Measurements from ENCODE around the gene TSC2. TPM values are rescaled to one million over a fixed set of nuclear protein-coding genes. Genes with fewer than 3 reads are reported as not detected.
A peak's percentile ranks its signal among the peaks of the same experiment; 100 is the strongest.

Gene TSC2
- total RNA-seq, 1 experiment from 2014 or later = 134 TPM

DNA sequence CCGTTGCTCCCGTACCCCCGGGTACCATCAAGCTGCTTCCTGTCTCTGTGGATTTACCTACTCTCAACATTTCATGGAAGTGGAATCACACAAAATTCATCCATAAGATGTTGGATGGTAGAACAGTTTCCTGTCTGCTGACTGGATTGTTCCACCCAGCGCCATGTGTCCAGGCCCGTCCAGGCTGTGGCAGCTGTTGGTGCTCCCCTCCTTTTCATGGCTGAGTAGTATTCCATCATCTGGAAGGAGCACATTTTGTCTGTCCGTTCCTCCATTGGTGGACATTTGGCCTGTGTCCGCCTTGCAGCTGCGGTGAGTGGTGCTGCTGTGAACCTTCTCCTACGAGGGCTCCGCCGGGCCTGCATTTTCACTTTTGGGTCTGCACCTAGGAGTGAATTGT lies 18.4 kb downstream of the TSC2 start (continued):
- no peak for TF ChIP-seq FOXP1 (CRISPR knock-in tag; IDR thresholded peaks at IDR 0.05; ENCODE audit: borderline replicate concordance)
- no peak for TF ChIP-seq IRF1 (CRISPR knock-in tag; IDR thresholded peaks at IDR 0.05)
- TF ChIP-seq ELF4 (CRISPR knock-in tag; IDR thresholded peaks at IDR 0.05; ENCODE audit: low read depth) = no peak
- TF ChIP-seq NFE2L1 (CRISPR knock-in tag; IDR thresholded peaks at IDR 0.05) = no peak
- no peak for TF ChIP-seq USF2 (CRISPR knock-in tag; IDR thresholded peaks at IDR 0.05)
- TF ChIP-seq E2F5 (CRISPR knock-in tag; IDR thresholded peaks at IDR 0.05) = no peak
- TF ChIP-seq, protein P1, sequence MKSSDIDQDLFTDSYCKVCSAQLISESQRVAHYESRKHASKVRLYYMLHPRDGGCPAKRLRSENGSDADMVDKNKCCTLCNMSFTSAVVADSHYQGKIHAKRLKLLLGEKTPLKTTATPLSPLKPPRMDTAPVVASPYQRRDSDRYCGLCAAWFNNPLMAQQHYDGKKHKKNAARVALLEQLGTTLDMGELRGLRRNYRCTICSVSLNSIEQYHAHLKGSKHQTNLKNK (CRISPR knock-in tag; IDR thresholded peaks at IDR 0.05) = no peak
- TF ChIP-seq ZNF263 (CRISPR knock-in tag; IDR thresholded peaks at IDR 0.05; ENCODE audit: low read depth) = no peak
- TF ChIP-seq ATF1 (CRISPR knock-in tag; IDR thresholded peaks at IDR 0.05) = no peak
- TF ChIP-seq, protein P2, sequence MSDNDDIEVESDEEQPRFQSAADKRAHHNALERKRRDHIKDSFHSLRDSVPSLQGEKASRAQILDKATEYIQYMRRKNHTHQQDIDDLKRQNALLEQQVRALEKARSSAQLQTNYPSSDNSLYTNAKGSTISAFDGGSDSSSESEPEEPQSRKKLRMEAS (CRISPR knock-in tag; IDR thresholded peaks at IDR 0.05) = no peak
- TF ChIP-seq ZNF425 (CRISPR knock-in tag; conservative IDR thresholded peaks at IDR 0.05) = no peak

DNA sequence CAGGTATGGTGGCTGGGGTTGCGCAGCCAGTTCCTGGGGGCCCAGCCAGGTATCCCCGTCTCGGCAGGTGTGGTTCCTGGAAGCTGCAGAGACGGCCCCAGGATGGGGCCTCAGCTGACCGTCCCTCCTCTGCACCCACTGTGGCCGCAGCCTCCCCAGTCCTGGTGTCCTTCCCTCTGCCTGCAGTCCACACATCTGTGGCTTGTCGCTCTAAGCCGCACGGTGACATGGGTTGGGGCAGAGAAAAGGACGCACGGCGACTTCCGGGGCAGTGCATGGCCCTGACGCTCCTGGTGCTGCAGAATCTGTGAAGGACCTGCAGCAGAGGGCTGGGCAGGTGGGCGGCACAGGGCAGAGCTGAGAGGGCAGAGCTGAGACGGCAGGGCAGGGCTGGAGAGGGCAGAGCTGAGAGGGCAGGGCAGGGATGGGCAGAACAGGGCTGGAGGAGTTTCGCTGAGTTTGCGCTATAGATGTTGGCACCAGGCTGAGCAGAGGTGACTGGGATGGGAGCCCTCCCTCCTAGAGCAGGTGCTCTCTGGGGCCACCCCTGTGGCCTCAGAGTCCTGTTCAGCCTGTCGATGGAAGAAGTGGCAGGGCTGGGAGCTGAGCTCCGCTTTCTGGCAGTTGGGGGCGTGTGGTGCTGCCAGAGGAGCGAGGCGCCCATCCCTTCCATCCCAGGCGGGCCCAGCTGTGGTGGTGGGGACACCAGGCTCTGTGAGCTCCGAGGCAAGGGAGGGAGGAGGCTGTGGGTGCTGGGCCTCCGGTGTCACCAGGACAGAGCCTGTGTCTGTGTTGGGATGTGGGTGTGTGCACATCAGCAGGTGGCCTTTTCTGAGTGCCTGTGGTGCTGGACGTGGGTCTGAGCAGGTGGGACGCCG lies 23.0 kb downstream of the TSC2 start:
- ChIA-PET POLR2A (no interaction called here), CTCF (interaction anchor here (0.7 to 2.0 kb wide), 3 partner anchors 23 to 70 kb away, joined by 3 to 6 read pairs (median 6); partner anchors contain the start of genes NTHL1 and TSC2)
- Mint-ChIP-seq H3K4me3 (no peak overlapping the region), H3K4me1 (no peaks in the 10 kb centered on the region), H3K36me3 (peaks cover 21% of the 10 kb centered on the region), H3K27ac (no peak overlapping the region), H3K9me3 (no peaks in the 10 kb centered on the region), H3K27me3 (ENCODE audit: low read depth) (no peaks in the 10 kb centered on the region)
- TF ChIP-seq HMGA2 (CRISPR knock-in tag; IDR thresholded peaks at IDR 0.05) = no peak
- no peak for DNase-seq (ENCODE audit: low spot score)
- ATAC-seq = no peak

- Mint-ChIP-seq H3K4me3 (no peak overlapping the region), H3K27ac (peak overlapping the region; percentile 78; the same call in 1 of the 2 replicates), H3K4me1 (no peaks in the 10 kb centered on the region), H3K27me3 (ENCODE audit: low read depth) (no peaks in the 10 kb centered on the region), H3K9me3 (no peaks in the 10 kb centered on the region), H3K36me3 (peaks cover 15% of the 10 kb centered on the region)
- POLR2A ChIA-PET = no interaction called here
- CTCF ChIA-PET = interaction anchor here (0.7 to 2.0 kb wide), 5 partner anchors 19 to 69 kb away, joined by 3 to 6 read pairs (median 6); partner anchors contain the start of genes NTHL1 and TSC2
- DNase-seq (ENCODE audit: low spot score) = no peak
- TF ChIP-seq MYBL2 (CRISPR knock-in tag; IDR thresholded peaks at IDR 0.05) (no peak), ATF6 (CRISPR knock-in tag; IDR thresholded peaks at IDR 0.05) (no peak), IRF2 (CRISPR knock-in tag; IDR thresholded peaks at IDR 0.05; ENCODE audit: borderline replicate concordance, low read depth) (no peak), ZNF416 (CRISPR knock-in tag; IDR thresholded peaks at IDR 0.05) (no peak), ESRRA (CRISPR knock-in tag; IDR thresholded peaks at IDR 0.05; ENCODE audit: borderline replicate concordance) (no peak)
- TF ChIP-seq, protein P3, sequence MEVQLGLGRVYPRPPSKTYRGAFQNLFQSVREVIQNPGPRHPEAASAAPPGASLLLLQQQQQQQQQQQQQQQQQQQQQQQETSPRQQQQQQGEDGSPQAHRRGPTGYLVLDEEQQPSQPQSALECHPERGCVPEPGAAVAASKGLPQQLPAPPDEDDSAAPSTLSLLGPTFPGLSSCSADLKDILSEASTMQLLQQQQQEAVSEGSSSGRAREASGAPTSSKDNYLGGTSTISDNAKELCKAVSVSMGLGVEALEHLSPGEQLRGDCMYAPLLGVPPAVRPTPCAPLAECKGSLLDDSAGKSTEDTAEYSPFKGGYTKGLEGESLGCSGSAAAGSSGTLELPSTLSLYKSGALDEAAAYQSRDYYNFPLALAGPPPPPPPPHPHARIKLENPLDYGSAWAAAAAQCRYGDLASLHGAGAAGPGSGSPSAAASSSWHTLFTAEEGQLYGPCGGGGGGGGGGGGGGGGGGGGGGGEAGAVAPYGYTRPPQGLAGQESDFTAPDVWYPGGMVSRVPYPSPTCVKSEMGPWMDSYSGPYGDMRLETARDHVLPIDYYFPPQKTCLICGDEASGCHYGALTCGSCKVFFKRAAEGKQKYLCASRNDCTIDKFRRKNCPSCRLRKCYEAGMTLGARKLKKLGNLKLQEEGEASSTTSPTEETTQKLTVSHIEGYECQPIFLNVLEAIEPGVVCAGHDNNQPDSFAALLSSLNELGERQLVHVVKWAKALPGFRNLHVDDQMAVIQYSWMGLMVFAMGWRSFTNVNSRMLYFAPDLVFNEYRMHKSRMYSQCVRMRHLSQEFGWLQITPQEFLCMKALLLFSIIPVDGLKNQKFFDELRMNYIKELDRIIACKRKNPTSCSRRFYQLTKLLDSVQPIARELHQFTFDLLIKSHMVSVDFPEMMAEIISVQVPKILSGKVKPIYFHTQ (CRISPR knock-in tag; IDR thresholded peaks at IDR 0.05) = no peak
- ATAC-seq = no peak; the same call in 1 of the 2 replicates
These were observed 23.8 kb downstream of the TSC2 start for GRCh38 chr16:2071454-2072202.
